ENCODE data around the gene MACROD1.

The MACROD1 gene

GRCh38 chr11:64150481-64151239 is 15.3 kb downstream of the MACROD1 start:
- DNase-seq = no peak

- no peak for DNase-seq
These were observed 15.9 kb downstream of the MACROD1 start for GRCh38 chr11:64150051-64150450.

- DNase-seq = no peak
These were observed 16.8 kb downstream of the MACROD1 start for GRCh38 chr11:64148917-64149617.

GRCh38 chr11:64148226-64148916 is 17.5 kb downstream of the MACROD1 start:
- peak; percentile 70 for DNase-seq

GRCh38 chr11:64146036-64146955 is 19.6 kb downstream of the MACROD1 start:
- peak; percentile 49 for DNase-seq

- no peak for DNase-seq
These were observed 21.1 kb downstream of the MACROD1 start for GRCh38 chr11:64144587-64145472.

GRCh38 chr11:64141081-64141783 is 24.7 kb downstream of the MACROD1 start:
- DNase-seq = no peak

GRCh38 chr11:64140082-64140481 is 25.8 kb downstream of the MACROD1 start:
- DNase-seq = no peak

GRCh38 chr11:64139049-64139448 is 26.9 kb downstream of the MACROD1 start:
- no peak for DNase-seq

- no peak for DNase-seq
These were observed 27.5 kb downstream of the MACROD1 start for GRCh38 chr11:64138398-64138797.

- DNase-seq = no peak
These were observed 29.0 kb downstream of the MACROD1 start for GRCh38 chr11:64136765-64137441.

GRCh38 chr11:64135711-64136110 is 30.2 kb downstream of the MACROD1 start:
- no peak for DNase-seq

- no peak for DNase-seq
These were observed 30.9 kb downstream of the MACROD1 start for GRCh38 chr11:64134963-64135362.

GRCh38 chr11:64132982-64133705 is 32.8 kb downstream of the MACROD1 start:
- no peak for DNase-seq

GRCh38 chr11:64132191-64132771 is 33.6 kb downstream of the MACROD1 start:
- no peak for DNase-seq

- DNase-seq = no peak
These were observed 34.2 kb downstream of the MACROD1 start for GRCh38 chr11:64131683-64132190.

GRCh38 chr11:64130618-64131017 is 35.3 kb downstream of the MACROD1 start:
- DNase-seq = no peak

GRCh38 chr11:64129403-64129802 is 36.5 kb downstream of the MACROD1 start:
- DNase-seq = no peak

Data from EL (cell line).